Measurements from ENCODE around the gene SLC25A20. TPM values are rescaled to one million over a fixed set of nuclear protein-coding genes. Genes with fewer than 3 reads are reported as not detected.

The SLC25A20 gene
- total RNA-seq, 4 donors from 2014 or later = 67.8 to 110 (median 83.4) TPM

DNA sequence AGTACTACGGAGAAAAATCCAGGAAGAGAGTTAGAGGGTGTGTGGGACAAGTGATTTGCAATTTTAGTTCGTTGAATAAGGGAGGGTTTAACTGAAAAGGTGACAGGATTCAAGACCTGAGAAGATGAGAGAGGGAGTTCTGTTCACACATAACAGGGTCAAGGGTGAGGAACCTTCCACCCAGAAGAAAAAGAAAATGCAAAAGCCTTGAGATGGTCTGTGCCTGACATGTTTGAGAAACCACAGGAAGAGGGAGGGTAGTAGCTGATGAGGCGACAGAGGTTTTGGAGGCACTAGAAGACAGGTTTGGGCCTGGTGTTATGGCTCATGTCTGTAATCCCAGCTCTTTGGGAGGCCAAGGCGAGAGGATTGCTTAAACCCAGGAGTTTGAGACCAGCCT lies 591 bp upstream of the SLC25A20 start:
- ATAC-seq (no peak), DNase-seq (no peak)
- in situ Hi-C loops (cut with MboI; ENCODE audit: low sequenced_read_pairs in 4 of 4) = no loop called here
- H3K36me3 ChIP-seq = no peaks in the 10 kb centered on the region
- H3K4me1 ChIP-seq = peaks cover 13 to 21% of the 10 kb centered on the region in 2 donors
- no peaks in the 10 kb centered on the region for H3K27me3 ChIP-seq
- peak overlapping the region; percentile 83 to 92 (median 86) for H3K27ac ChIP-seq
- intact Hi-C loops (cut with DNase I; ENCODE audit: low total_unique reads) = no loop called here
- H3K9me3 ChIP-seq = no peaks in the 10 kb centered on the region
- peak overlapping the region in 3 of 4 donors; percentile 78 to 92 (median 91) for H3K4me3 ChIP-seq
- TF ChIP-seq POLR2A (IDR thresholded peaks at IDR 0.05) = no peak
- TF ChIP-seq, protein P1, sequence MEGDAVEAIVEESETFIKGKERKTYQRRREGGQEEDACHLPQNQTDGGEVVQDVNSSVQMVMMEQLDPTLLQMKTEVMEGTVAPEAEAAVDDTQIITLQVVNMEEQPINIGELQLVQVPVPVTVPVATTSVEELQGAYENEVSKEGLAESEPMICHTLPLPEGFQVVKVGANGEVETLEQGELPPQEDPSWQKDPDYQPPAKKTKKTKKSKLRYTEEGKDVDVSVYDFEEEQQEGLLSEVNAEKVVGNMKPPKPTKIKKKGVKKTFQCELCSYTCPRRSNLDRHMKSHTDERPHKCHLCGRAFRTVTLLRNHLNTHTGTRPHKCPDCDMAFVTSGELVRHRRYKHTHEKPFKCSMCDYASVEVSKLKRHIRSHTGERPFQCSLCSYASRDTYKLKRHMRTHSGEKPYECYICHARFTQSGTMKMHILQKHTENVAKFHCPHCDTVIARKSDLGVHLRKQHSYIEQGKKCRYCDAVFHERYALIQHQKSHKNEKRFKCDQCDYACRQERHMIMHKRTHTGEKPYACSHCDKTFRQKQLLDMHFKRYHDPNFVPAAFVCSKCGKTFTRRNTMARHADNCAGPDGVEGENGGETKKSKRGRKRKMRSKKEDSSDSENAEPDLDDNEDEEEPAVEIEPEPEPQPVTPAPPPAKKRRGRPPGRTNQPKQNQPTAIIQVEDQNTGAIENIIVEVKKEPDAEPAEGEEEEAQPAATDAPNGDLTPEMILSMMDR (IDR thresholded peaks at IDR 0.05 in 4 of 5, conservative IDR thresholded peaks at IDR 0.05 in 1 of 5) = no peak

DNA sequence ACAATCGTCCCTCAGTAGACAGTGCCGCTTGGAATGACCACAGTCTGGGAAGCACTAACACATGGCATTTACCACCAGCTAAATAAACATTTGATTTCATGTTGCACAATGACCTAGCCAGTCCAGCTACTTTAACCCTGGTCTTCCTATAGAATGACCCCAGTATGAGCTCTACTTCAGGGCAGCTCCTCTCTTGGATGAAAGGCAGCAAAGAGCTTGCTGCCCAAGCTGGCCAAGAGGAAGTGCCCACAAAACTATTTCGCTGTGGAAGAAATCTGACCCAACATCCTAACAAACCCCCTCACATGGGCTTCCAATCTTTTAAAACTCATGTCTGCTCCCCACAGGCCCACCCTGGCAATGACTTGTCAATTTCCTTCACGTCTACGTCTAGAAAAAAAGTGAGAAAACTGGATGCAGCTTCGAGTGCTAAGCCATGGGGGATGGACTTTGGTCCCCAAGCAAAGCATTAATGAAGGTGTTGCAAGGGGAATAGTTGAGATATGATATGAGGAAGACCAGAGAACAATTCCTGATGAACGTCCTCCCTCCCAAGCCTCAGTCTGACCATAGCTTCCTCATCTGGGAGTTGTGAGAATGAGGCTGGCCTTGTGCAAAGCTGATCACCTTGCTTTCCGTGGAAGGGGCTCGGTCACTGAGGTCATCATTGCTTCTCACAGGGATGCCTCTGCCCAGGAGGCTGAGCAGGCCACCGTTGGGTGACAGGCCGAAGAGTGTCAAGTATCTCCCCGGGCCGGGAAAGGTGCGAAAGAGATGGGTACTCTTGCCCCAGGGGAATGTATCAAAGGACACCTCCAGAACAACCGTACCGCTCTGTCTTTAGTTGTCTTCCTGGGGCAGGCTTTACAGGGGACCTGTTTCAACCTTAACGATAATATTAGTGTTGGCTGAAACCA lies 964 bp downstream of the SLC25A20 start:
- DNase-seq (no peak), ATAC-seq (peak; percentile 14 to 21)
- TF ChIP-seq, protein P1 (IDR thresholded peaks at IDR 0.05 in 4 of 5, conservative IDR thresholded peaks at IDR 0.05 in 1 of 5) = no peak
- no peak for TF ChIP-seq POLR2A (IDR thresholded peaks at IDR 0.05)
- H3K4me3 ChIP-seq = peak overlapping the region; percentile 72 to 92 (median 84)
- H3K27ac ChIP-seq = peak overlapping the region; percentile 83 to 92 (median 86)
- H3K9me3 ChIP-seq = no peaks in the 10 kb centered on the region
- H3K36me3 ChIP-seq = no peaks in the 10 kb centered on the region
- in situ Hi-C loops (cut with MboI; ENCODE audit: low sequenced_read_pairs in 4 of 4) (no loop called here), intact Hi-C loops (cut with DNase I; ENCODE audit: low total_unique reads) (loop anchor here (1.0 kb wide), 2 partner anchors 21 to 50 kb away; partner anchors contain the start of genes ARIH2 and PRKAR2A)
- H3K4me1 ChIP-seq = peaks cover 13 to 21% of the 10 kb centered on the region in 2 donors
- no peaks in the 10 kb centered on the region for H3K27me3 ChIP-seq

DNA sequence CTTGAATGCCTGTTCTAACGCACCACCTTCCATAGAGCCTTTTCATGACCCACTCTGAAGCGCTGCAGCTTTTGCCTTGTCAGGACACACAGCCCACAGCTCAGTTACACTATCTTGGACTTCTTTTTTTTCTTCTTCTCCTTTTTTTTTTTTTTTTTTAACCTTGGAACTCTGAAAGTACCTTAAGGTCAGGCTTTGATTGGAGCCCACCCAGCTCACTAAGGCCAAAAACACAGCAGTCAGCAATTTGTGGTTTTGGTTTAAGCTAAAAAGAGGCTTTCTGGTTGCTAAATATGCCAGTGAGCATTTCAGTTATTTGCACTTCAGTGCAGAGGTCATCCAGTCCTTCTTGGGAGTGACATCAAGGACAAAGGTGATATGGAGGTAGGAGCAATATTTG lies 1.7 kb downstream of the SLC25A20 start:
- no peak for ATAC-seq
- Histone ChIP-seq H3K36me3 (peaks cover 0 to 5% of the 10 kb centered on the region in 2 donors), H3K27ac (peak overlapping the region; percentile 50 to 92 (median 84)), H3K27me3 (no peaks in the 10 kb centered on the region), H3K9me3 (no peaks in the 10 kb centered on the region), H3K4me1 (peaks cover 13 to 21% of the 10 kb centered on the region in 2 donors), H3K4me3 (peak overlapping the region in 1 of 4 donors; percentile 92)
- TF ChIP-seq, protein P1 (IDR thresholded peaks at IDR 0.05 in 4 of 5, conservative IDR thresholded peaks at IDR 0.05 in 1 of 5) = no peak
- no peak for TF ChIP-seq POLR2A (IDR thresholded peaks at IDR 0.05)
- no peak for DNase-seq
- intact Hi-C loops (cut with DNase I; ENCODE audit: low total_unique reads) = no loop called here
- in situ Hi-C loops (cut with MboI; ENCODE audit: low sequenced_read_pairs in 4 of 4) = no loop called here

DNA sequence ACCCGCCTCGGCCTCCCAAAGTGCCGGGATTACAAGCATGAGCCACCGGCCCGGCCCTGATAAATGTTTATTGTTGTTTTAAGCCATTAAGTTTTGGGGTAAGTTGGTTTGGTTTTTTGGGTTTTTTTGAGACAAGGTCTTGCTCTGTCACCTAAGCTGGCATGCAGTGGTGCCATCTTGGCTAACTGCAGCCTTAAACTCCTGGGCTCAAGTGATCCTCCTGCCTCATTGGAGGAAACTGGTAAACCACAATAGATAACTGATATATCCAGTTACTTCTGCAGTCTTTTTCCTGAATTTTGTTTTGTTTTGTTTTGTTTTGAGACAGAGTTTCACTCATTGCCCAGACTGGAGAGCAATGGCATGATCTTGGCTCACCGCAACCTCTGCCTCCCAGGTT lies 4.2 kb downstream of the SLC25A20 start:
- H3K4me3 ChIP-seq = no peak overlapping the region
- DNase-seq = no peak
- no peak for ATAC-seq
- H3K36me3 ChIP-seq = peaks cover 0 to 16% of the 10 kb centered on the region in 2 donors
- no peaks in the 10 kb centered on the region for H3K9me3 ChIP-seq
- peaks cover 13 to 21% of the 10 kb centered on the region in 2 donors for H3K4me1 ChIP-seq
- no peak for TF ChIP-seq POLR2A (IDR thresholded peaks at IDR 0.05)
- TF ChIP-seq, protein P1 (IDR thresholded peaks at IDR 0.05 in 4 of 5, conservative IDR thresholded peaks at IDR 0.05 in 1 of 5) = no peak
- H3K27ac ChIP-seq = no peak overlapping the region
- H3K27me3 ChIP-seq = no peaks in the 10 kb centered on the region
- in situ Hi-C loops (cut with MboI; ENCODE audit: low sequenced_read_pairs in 4 of 4) = no loop called here
- intact Hi-C loops (cut with DNase I; ENCODE audit: low total_unique reads) = no loop called here

Data from gastrocnemius medialis (tissue), 4 donors.